Activated CD4-positive, alpha-beta T cell treated with anti-CD3 and anti-CD28 coated beads for 4 hours (primary cell): ENCODE measurements around the gene AIFM3.

Source experiments
- DNase-seq, 2 donors: peaks; one replicate each; pipeline ENCODE4 v3.0.0-alpha.2; 2020

Gene AIFM3

GRCh38 chr22:21010426-21011113 is 43.5 kb downstream of the AIFM3 start:
- no peak for DNase-seq

GRCh38 chr22:21012446-21013407 is 45.7 kb downstream of the AIFM3 start:
- DNase-seq, result no peak

- DNase-seq, result no peak
These were observed 46.7 kb downstream of the AIFM3 start for GRCh38 chr22:21013657-21014201.

GRCh38 chr22:21014202-21014725 is 47.2 kb downstream of the AIFM3 start:
- DNase-seq, result peak; percentile 73 to 74

GRCh38 chr22:21014726-21015465 is 47.8 kb downstream of the AIFM3 start, which contains the start of gene P2RX6:
Gene P2RX6, plus strand, starts transcription at chr22:21015165. Its CDS starts 10 bp downstream, at chr22:21015175.
- no peak for DNase-seq

GRCh38 chr22:21015466-21016006 is 48.5 kb downstream of the AIFM3 start:
- no peak for DNase-seq

- DNase-seq, result no peak
These were observed 49.8 kb downstream of the AIFM3 start for GRCh38 chr22:21016644-21017420.

- DNase-seq, result no peak
These were observed 51.3 kb downstream of the AIFM3 start for GRCh38 chr22:21018314-21018713.

- DNase-seq, result no peak
These were observed 53.9 kb downstream of the AIFM3 start for GRCh38 chr22:21020802-21021429.

- DNase-seq, result no peak
These were observed 55.5 kb downstream of the AIFM3 start for GRCh38 chr22:21022507-21022906.

- no peak for DNase-seq
These were observed 56.0 kb downstream of the AIFM3 start for GRCh38 chr22:21022955-21023614.

- DNase-seq, result no peak
These were observed 58.2 kb downstream of the AIFM3 start for GRCh38 chr22:21025266-21025665.

GRCh38 chr22:21025763-21026755 is 59.0 kb downstream of the AIFM3 start:
- DNase-seq, result no peak

GRCh38 chr22:21026783-21027692 is 60.0 kb downstream of the AIFM3 start:
- DNase-seq, result no peak

- DNase-seq, result no peak
These were observed 61.5 kb downstream of the AIFM3 start for GRCh38 chr22:21028277-21029251.

- no peak for DNase-seq
These were observed 62.5 kb downstream of the AIFM3 start for GRCh38 chr22:21029486-21030025.
